Tibial nerve (tissue), 4 donors: ENCODE data around the gene RUNX2.

Experiments used
- EP300 ChIP-seq, 2 donors: sonication (generic); formaldehyde crosslinking; IDR thresholded peaks; one replicate each; pipeline ENCODE4 v1.6.1; 2017; ENCODE audit warnings: antibody characterized with exemption in 2 of 2, mild to moderate bottlenecking in 1 of 2
- POLR2A ChIP-seq, 2 donors: fragments of 450-650 bp; IDR thresholded peaks; one replicate each; pipeline ENCODE4 v1.6.1; 2017; ENCODE audit warnings: antibody characterized with exemption in 2 of 2, mild to moderate bottlenecking in 2 of 2, moderate library complexity in 2 of 2
- TF ChIP-seq, protein P1 (sequence below), 5 experiments: fragments of 200-600 bp in 3 of 5; fragments of 450-650 bp in 2 of 5; sonication (generic) in 3 of 5; IDR thresholded peaks; one replicate each; pipeline ENCODE4 v1.5.1; 2016 to 2019; ENCODE audit warnings: antibody characterized with exemption in 5 of 5, mild to moderate bottlenecking in 3 of 5, moderate library complexity in 2 of 5

DNA sequence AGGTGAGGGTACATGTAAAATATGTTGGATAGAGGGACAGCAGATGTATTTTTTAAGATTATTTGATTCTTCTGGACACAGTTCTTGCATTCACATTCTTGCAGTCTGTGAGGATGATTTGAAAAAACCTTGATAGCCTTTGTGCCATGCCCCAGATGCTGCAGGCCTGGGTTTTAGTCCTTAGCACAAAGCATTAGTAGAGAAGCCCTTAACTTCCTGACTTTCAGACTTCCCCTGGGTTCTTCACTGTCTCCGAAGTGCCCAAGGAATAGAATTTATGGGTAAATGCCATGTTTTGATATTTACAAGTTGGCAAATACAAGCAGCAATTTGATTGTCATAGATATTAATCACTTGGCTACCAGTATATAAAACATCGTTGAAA is 117.2 kb downstream of the RUNX2 start:
- TF ChIP-seq, protein P1, sequence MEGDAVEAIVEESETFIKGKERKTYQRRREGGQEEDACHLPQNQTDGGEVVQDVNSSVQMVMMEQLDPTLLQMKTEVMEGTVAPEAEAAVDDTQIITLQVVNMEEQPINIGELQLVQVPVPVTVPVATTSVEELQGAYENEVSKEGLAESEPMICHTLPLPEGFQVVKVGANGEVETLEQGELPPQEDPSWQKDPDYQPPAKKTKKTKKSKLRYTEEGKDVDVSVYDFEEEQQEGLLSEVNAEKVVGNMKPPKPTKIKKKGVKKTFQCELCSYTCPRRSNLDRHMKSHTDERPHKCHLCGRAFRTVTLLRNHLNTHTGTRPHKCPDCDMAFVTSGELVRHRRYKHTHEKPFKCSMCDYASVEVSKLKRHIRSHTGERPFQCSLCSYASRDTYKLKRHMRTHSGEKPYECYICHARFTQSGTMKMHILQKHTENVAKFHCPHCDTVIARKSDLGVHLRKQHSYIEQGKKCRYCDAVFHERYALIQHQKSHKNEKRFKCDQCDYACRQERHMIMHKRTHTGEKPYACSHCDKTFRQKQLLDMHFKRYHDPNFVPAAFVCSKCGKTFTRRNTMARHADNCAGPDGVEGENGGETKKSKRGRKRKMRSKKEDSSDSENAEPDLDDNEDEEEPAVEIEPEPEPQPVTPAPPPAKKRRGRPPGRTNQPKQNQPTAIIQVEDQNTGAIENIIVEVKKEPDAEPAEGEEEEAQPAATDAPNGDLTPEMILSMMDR (IDR thresholded peaks at IDR 0.05) = no peak
- TF ChIP-seq POLR2A (IDR thresholded peaks at IDR 0.05) = no peak
- TF ChIP-seq EP300 (IDR thresholded peaks at IDR 0.05) = no peak
